GM19239 (cell line): Measurements from ENCODE around the gene OFD1.
"Not testable (repeated sequence)": the region's sequence is repeated elsewhere in the genome, so short reads cannot be mapped to it uniquely, and the experiment has no call there.

Source experiments
- DNase-seq: peaks from one replicate; pipeline ENCODE4 v3.0.0; 2011; ENCODE audit warnings: low spot score; ENCODE audit not compliant: insufficient read length
- FAIRE-seq: peaks from 2 replicates; lab custom pipeline; 2011; peaks lifted over from hg19 to GRCh38; lab: Jason Lieb, UNC

OFD1 gene

GRCh38 chrX:13699183-13699826 is 35.2 kb upstream of the OFD1 start:
- FAIRE-seq (peak; percentile 93), DNase-seq (no peak)

- FAIRE-seq, result no peak
These were observed 34.2 kb upstream of the OFD1 start for GRCh38 chrX:13700380-13700779.

GRCh38 chrX:13702111-13702789 is 32.3 kb upstream of the OFD1 start:
- no peak for FAIRE-seq
- DNase-seq, result no peak

More at GRCh38 chrX:13700380-13700779, 34.2 kb upstream of the OFD1 start:
- no peak for DNase-seq

- no peak for DNase-seq
- peak; percentile 79 for FAIRE-seq
These were observed 31.4 kb upstream of the OFD1 start for GRCh38 chrX:13703135-13703534.

GRCh38 chrX:13703589-13703988 is 31.0 kb upstream of the OFD1 start:
- FAIRE-seq, result peak; percentile 75
- no peak for DNase-seq

- peak; percentile 91 for FAIRE-seq
- no peak for DNase-seq
These were observed 23.4 kb upstream of the OFD1 start for GRCh38 chrX:13711141-13711540.

- DNase-seq, result no peak
- no peak for FAIRE-seq
These were observed 18.1 kb upstream of the OFD1 start for GRCh38 chrX:13716455-13716854.

- FAIRE-seq (no peak), DNase-seq (no peak)
These were observed 17.6 kb upstream of the OFD1 start for GRCh38 chrX:13716905-13717304.

GRCh38 chrX:13717700-13718472 is 16.7 kb upstream of the OFD1 start:
- FAIRE-seq, result no peak
- no peak for DNase-seq

GRCh38 chrX:13719192-13719856 is 15.2 kb upstream of the OFD1 start:
- FAIRE-seq (no peak), DNase-seq (no peak)

GRCh38 chrX:13721371-13721770 is 13.2 kb upstream of the OFD1 start:
- DNase-seq (no peak), FAIRE-seq (peak; percentile 39)

- no peak for FAIRE-seq
- no peak for DNase-seq
These were observed 12.6 kb upstream of the OFD1 start for GRCh38 chrX:13721819-13722519.

GRCh38 chrX:13724878-13725277 is 9.7 kb upstream of the OFD1 start:
- FAIRE-seq, DNase-seq: not testable (repeated sequence)

GRCh38 chrX:13726583-13726982 is 8.0 kb upstream of the OFD1 start:
- not testable (repeated sequence) for FAIRE-seq, DNase-seq

GRCh38 chrX:13730523-13730922 is 4.0 kb upstream of the OFD1 start:
- FAIRE-seq, DNase-seq: not testable (repeated sequence)

- no peak for DNase-seq
- FAIRE-seq, result peak; percentile 45
These were observed 2.1 kb upstream of the OFD1 start for GRCh38 chrX:13732246-13733067.

- DNase-seq (no peak), FAIRE-seq (no peak)
These were observed 1.0 kb upstream of the OFD1 start for GRCh38 chrX:13733506-13733905.

GRCh38 chrX:13741695-13742094 is 7.1 kb downstream of the OFD1 start:
- DNase-seq, result no peak
- FAIRE-seq, result peak; percentile 66
